ENCODE measurements around the gene LUZP4. TPM values are rescaled to one million over a fixed set of nuclear protein-coding genes. Genes with fewer than 3 reads are reported as not detected.

Gene LUZP4, protein sequence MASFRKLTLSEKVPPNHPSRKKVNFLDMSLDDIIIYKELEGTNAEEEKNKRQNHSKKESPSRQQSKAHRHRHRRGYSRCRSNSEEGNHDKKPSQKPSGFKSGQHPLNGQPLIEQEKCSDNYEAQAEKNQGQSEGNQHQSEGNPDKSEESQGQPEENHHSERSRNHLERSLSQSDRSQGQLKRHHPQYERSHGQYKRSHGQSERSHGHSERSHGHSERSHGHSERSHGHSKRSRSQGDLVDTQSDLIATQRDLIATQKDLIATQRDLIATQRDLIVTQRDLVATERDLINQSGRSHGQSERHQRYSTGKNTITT
- not detected for total RNA-seq

DNA sequence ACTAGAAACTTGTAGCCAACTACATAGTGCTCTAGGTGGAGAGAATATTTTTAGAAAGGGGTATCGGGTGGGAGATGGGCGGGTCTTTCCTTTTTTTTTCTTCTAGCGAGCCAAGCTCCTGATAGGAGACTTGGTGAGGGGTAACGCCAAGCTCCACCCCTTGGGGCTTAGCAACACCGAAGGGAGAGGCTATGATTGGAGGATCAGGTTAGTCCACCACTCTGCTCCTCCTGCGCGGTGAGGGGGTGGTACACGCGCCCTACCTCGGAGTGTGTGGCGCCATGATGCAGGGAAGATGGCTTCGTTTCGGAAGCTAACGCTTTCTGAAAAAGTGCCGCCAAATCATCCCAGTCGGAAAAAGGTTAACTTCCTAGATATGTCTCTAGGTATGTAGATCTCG is at the start of gene LUZP4:
TSS of gene LUZP4 (plus strand) at position 251 of the 400 bp plus-strand sequence. CDS start at position 296, 45 bp downstream.
- H3K4me3 ChIP-seq, result no peak within 1 kb of the TSS
- intact Hi-C loops (cut with DNase I; ENCODE audit: low total_unique reads) (no loop called here), in situ Hi-C loops (cut with MboI; ENCODE audit: low pct_ligation_motif_present in 1 of 4, low pct_unique_long_range_greater_than_20kb in 1 of 4, low sequenced_read_pairs in 3 of 4) (no loop called here)
- H3K4me1 ChIP-seq, result no peaks in the 10 kb centered on the region
- no peaks in the 10 kb centered on the region for H3K27me3 ChIP-seq
- no peak for DNase-seq
- H3K27ac ChIP-seq, result no peak within 1 kb of the TSS
- 92% methylated on average over 17 of the region's 17 CpGs; no CpG with 5 or more reads in 1 of the 2 donors for WGBS, 2 donors (ENCODE audit: low coverage in 1 of 2)
- H3K9me3 ChIP-seq, result no peaks in the 10 kb centered on the region
- no peaks in the 10 kb centered on the region for H3K36me3 ChIP-seq
- TF ChIP-seq POLR2AphosphoS5 (IDR thresholded peaks at IDR 0.05) (no peak), POLR2A (IDR thresholded peaks at IDR 0.05) (no peak), EP300 (IDR thresholded peaks at IDR 0.05; ENCODE audit: low read depth) (no peak)
- TF ChIP-seq, protein P1, sequence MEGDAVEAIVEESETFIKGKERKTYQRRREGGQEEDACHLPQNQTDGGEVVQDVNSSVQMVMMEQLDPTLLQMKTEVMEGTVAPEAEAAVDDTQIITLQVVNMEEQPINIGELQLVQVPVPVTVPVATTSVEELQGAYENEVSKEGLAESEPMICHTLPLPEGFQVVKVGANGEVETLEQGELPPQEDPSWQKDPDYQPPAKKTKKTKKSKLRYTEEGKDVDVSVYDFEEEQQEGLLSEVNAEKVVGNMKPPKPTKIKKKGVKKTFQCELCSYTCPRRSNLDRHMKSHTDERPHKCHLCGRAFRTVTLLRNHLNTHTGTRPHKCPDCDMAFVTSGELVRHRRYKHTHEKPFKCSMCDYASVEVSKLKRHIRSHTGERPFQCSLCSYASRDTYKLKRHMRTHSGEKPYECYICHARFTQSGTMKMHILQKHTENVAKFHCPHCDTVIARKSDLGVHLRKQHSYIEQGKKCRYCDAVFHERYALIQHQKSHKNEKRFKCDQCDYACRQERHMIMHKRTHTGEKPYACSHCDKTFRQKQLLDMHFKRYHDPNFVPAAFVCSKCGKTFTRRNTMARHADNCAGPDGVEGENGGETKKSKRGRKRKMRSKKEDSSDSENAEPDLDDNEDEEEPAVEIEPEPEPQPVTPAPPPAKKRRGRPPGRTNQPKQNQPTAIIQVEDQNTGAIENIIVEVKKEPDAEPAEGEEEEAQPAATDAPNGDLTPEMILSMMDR (IDR thresholded peaks at IDR 0.05), result no peak

GRCh38 chrX:115251458-115252233 is 37.9 kb upstream of the LUZP4 start:
- DNase-seq, result no peak
- TF ChIP-seq EP300 (IDR thresholded peaks at IDR 0.05; ENCODE audit: low read depth), result no peak
- TF ChIP-seq, protein P1 (IDR thresholded peaks at IDR 0.05), result no peak
- no peak for TF ChIP-seq POLR2AphosphoS5 (IDR thresholded peaks at IDR 0.05)
- TF ChIP-seq POLR2A (IDR thresholded peaks at IDR 0.05), result no peak
- H3K4me1 ChIP-seq, result no peaks in the 10 kb centered on the region
- in situ Hi-C loops (cut with MboI; ENCODE audit: low pct_ligation_motif_present in 1 of 4, low pct_unique_long_range_greater_than_20kb in 1 of 4, low sequenced_read_pairs in 3 of 4) (no loop called here), intact Hi-C loops (cut with DNase I; ENCODE audit: low total_unique reads) (no loop called here)
- H3K27ac ChIP-seq, result no peak overlapping the region
- no peaks in the 10 kb centered on the region for H3K9me3 ChIP-seq
- H3K36me3 ChIP-seq, result no peaks in the 10 kb centered on the region
- no peak overlapping the region for H3K4me3 ChIP-seq
- no peaks in the 10 kb centered on the region for H3K27me3 ChIP-seq
- WGBS, 2 donors (ENCODE audit: low coverage in 1 of 2), result 58 to 100% methylated on average over 1 to 2 of the region's 2 CpGs

- in situ Hi-C loops (cut with MboI; ENCODE audit: low pct_ligation_motif_present in 1 of 4, low pct_unique_long_range_greater_than_20kb in 1 of 4, low sequenced_read_pairs in 3 of 4), result no loop called here
- 20 to 64% methylated on average over 1 to 2 of the region's 2 CpGs for WGBS, 2 donors (ENCODE audit: low coverage in 1 of 2)
- no peak for TF ChIP-seq POLR2AphosphoS5 (IDR thresholded peaks at IDR 0.05)
- intact Hi-C loops (cut with DNase I; ENCODE audit: low total_unique reads), result no loop called here
- H3K27me3 ChIP-seq, result no peaks in the 10 kb centered on the region
- H3K4me3 ChIP-seq, result no peak overlapping the region
- H3K36me3 ChIP-seq, result no peaks in the 10 kb centered on the region
- H3K27ac ChIP-seq, result no peak overlapping the region
- no peaks in the 10 kb centered on the region for H3K9me3 ChIP-seq
- no peaks in the 10 kb centered on the region for H3K4me1 ChIP-seq
- no peak for DNase-seq
Measured at GRCh38 chrX:115255003-115255402, 34.5 kb upstream of the LUZP4 start.

GRCh38 chrX:115257711-115258110 is 31.8 kb upstream of the LUZP4 start:
- H3K4me3 ChIP-seq, result no peak overlapping the region
- no peak overlapping the region for H3K27ac ChIP-seq
- DNase-seq, result no peak
- no peaks in the 10 kb centered on the region for H3K9me3 ChIP-seq
- H3K36me3 ChIP-seq, result no peaks in the 10 kb centered on the region
- in situ Hi-C loops (cut with MboI; ENCODE audit: low pct_ligation_motif_present in 1 of 4, low pct_unique_long_range_greater_than_20kb in 1 of 4, low sequenced_read_pairs in 3 of 4) (no loop called here), intact Hi-C loops (cut with DNase I; ENCODE audit: low total_unique reads) (no loop called here)
- no peaks in the 10 kb centered on the region for H3K27me3 ChIP-seq
- TF ChIP-seq, protein P1 (IDR thresholded peaks at IDR 0.05), result no peak
- no peak for TF ChIP-seq EP300 (IDR thresholded peaks at IDR 0.05; ENCODE audit: low read depth)
- TF ChIP-seq POLR2AphosphoS5 (IDR thresholded peaks at IDR 0.05), result no peak
- no peak for TF ChIP-seq POLR2A (IDR thresholded peaks at IDR 0.05)
- H3K4me1 ChIP-seq, result no peaks in the 10 kb centered on the region
